ENCODE results near the gene CDH26. TPM values are rescaled to one million over a fixed set of nuclear protein-coding genes. Genes with fewer than 3 reads are reported as not detected.

CDH26 gene
- total and polyA plus RNA-seq, 10 of the 15 experiments (the other 5 are each of a cell fraction or from before 2014, with no cell fraction given): 0.03 to 0.19 (median 0.08) TPM; not detected in 4

DNA sequence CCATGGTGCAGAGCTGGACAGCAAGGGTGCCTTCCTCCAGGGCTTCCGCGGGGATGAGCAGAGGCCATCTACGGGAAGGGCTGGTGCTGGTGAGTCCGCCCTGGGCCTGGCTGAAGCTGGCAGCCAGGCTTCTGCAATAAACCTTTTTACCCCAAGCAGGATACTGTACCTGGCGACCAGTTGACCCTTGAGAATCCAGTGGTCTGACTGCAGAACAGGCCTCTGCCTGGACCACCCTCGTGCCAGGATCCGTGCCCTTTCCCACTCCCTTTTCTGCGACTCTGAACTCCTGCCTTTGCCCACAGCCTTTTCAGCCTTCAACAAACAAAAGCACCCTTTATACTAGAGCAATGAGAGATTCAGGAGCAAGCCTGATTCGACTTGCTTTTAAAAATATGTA lies 18.9 kb downstream of the CDH26 start:
- FAIRE-seq: no peak
- no peak overlapping the region for H3K4me2 ChIP-seq (ENCODE audit: control insufficient read depth, insufficient read depth)
- H3K36me3 ChIP-seq (ENCODE audit: control insufficient read depth in 2 of 2, insufficient read depth in 2 of 2, low read length in 1 of 2): no peaks in the 10 kb centered on the region
- ATAC-seq: no peak
- in situ Hi-C loops (cut with MboI) (no loop called here), intact Hi-C loops (cut with micrococcal nuclease; ENCODE audit: unreplicated experiment) (no loop called here)
- H3K4me3 ChIP-seq: no peak overlapping the region
- H3K4me1 ChIP-seq (ENCODE audit: control insufficient read depth, insufficient read depth, low read length): no peaks in the 10 kb centered on the region
- BruUV-seq (replicated peaks): no TSS peak
- ChIA-PET RAD21 (ENCODE audit: unreplicated experiment) (no interaction called here), POLR2A (no interaction called here), SMC1A (ENCODE audit: uncharacterized antibody, unreplicated experiment) (no interaction called here), CTCF (no interaction called here)
- WGBS (ENCODE audit: insufficient coverage, insufficient replicate concordance, low lambda C conversion rate, missing lambda C conversion rate): 39% methylated on average over 9 of the region's 9 CpGs
- TF ChIP-seq SUZ12 (IDR thresholded peaks at IDR 0.05; ENCODE audit: unreplicated experiment): no peak
- no peak for TF ChIP-seq FOS (IDR thresholded peaks at IDR 0.05; ENCODE audit: borderline replicate concordance, extremely low read depth, insufficient read length)
- TF ChIP-seq, protein P1, sequence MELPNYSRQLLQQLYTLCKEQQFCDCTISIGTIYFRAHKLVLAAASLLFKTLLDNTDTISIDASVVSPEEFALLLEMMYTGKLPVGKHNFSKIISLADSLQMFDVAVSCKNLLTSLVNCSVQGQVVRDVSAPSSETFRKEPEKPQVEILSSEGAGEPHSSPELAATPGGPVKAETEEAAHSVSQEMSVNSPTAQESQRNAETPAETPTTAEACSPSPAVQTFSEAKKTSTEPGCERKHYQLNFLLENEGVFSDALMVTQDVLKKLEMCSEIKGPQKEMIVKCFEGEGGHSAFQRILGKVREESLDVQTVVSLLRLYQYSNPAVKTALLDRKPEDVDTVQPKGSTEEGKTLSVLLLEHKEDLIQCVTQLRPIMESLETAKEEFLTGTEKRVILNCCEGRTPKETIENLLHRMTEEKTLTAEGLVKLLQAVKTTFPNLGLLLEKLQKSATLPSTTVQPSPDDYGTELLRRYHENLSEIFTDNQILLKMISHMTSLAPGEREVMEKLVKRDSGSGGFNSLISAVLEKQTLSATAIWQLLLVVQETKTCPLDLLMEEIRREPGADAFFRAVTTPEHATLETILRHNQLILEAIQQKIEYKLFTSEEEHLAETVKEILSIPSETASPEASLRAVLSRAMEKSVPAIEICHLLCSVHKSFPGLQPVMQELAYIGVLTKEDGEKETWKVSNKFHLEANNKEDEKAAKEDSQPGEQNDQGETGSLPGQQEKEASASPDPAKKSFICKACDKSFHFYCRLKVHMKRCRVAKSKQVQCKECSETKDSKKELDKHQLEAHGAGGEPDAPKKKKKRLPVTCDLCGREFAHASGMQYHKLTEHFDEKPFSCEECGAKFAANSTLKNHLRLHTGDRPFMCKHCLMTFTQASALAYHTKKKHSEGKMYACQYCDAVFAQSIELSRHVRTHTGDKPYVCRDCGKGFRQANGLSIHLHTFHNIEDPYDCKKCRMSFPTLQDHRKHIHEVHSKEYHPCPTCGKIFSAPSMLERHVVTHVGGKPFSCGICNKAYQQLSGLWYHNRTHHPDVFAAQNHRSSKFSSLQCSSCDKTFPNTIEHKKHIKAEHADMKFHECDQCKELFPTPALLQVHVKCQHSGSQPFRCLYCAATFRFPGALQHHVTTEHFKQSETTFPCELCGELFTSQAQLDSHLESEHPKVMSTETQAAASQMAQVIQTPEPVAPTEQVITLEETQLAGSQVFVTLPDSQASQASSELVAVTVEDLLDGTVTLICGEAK (IDR thresholded peaks at IDR 0.05; ENCODE audit: borderline replicate concordance): no peak
- TF ChIP-seq LARP7 (IDR thresholded peaks at IDR 0.05): no peak
- no peak for TF ChIP-seq GABPA (IDR thresholded peaks at IDR 0.05; ENCODE audit: low read depth)
- TF ChIP-seq SMC3 (IDR thresholded peaks at IDR 0.05; ENCODE audit: borderline replicate concordance, low read length): no peak
- no peak for TF ChIP-seq RUNX3 (IDR thresholded peaks at IDR 0.05; ENCODE audit: low read length)
- no peak for TF ChIP-seq ZBED1 (IDR thresholded peaks at IDR 0.05; ENCODE audit: borderline replicate concordance)
- TF ChIP-seq EZH2 (IDR thresholded peaks at IDR 0.05; ENCODE audit: borderline replicate concordance, control insufficient read depth, low read depth, low read length): no peak
- TF ChIP-seq, protein P2, sequence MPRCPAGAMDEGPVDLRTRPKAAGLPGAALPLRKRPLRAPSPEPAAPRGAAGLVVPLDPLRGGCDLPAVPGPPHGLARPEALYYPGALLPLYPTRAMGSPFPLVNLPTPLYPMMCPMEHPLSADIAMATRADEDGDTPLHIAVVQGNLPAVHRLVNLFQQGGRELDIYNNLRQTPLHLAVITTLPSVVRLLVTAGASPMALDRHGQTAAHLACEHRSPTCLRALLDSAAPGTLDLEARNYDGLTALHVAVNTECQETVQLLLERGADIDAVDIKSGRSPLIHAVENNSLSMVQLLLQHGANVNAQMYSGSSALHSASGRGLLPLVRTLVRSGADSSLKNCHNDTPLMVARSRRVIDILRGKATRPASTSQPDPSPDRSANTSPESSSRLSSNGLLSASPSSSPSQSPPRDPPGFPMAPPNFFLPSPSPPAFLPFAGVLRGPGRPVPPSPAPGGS (IDR thresholded peaks at IDR 0.05; ENCODE audit: borderline replicate concordance, insufficient read depth, low read depth, low read length, poor library complexity, severe bottlenecking): no peak
- TF ChIP-seq RCOR1 (conservative IDR thresholded peaks at IDR 0.05; ENCODE audit: low read depth, low read length): no peak
- no peak for TF ChIP-seq BACH1 (IDR thresholded peaks at IDR 0.05; ENCODE audit: borderline replicate concordance)
- no peak overlapping the region for H3K27ac ChIP-seq (ENCODE audit: control insufficient read depth, insufficient read depth)
- H2AFZ ChIP-seq (ENCODE audit: control insufficient read depth, low read depth, low read length): no peak overlapping the region
- H3K27me3 ChIP-seq (replicated peaks in 1 of 2; ENCODE audit: control insufficient read depth in 2 of 2, insufficient read depth in 2 of 2, low read length in 1 of 2): no peaks in the 10 kb centered on the region
- no peak overlapping the region for H3K9ac ChIP-seq (ENCODE audit: control insufficient read depth, insufficient read depth, low read length)
- no peaks in the 10 kb centered on the region for H3K9me3 ChIP-seq (replicated peaks; ENCODE audit: control insufficient read depth, insufficient read depth, low read length)
- no peak for DNase-seq (ENCODE audit: low read depth, low spot score)
- H4K20me1 ChIP-seq (ENCODE audit: control insufficient read depth, insufficient read depth): no peaks in the 10 kb centered on the region
- H3K79me2 ChIP-seq (ENCODE audit: control insufficient read depth, insufficient read depth, low read length): no peaks in the 10 kb centered on the region
